Breast epithelium (tissue), 4 donors: ENCODE measurements around the gene EML6. TPM values are rescaled to one million over a fixed set of nuclear protein-coding genes. Genes with fewer than 3 reads are reported as not detected.
A peak's percentile ranks its signal among the peaks of the same experiment; 100 is the strongest.

ENCODE experiments used
- DNase-seq, 2 donors: peaks; one replicate each; pipeline ENCODE4 v3.0.0-alpha.2; 2019; ENCODE audit warnings: low spot score in 2 of 2
- H3K27ac ChIP-seq, 2 donors: fragments of 200-600 bp; sonication (generic) in 1 of 2; one replicate each; pipeline ENCODE4 v1.5.1; 2016 to 2019; ENCODE audit warnings: mild to moderate bottlenecking in 1 of 2
- H3K27me3 ChIP-seq, 2 donors: fragments of 200-600 bp; sonication (generic) in 1 of 2; one replicate each; pipeline versions ENCODE4 v1.5.1 to v1.6.0; 2017 to 2019; ENCODE audit warnings: control low read depth in 1 of 2, mild to moderate bottlenecking in 1 of 2
- H3K36me3 ChIP-seq: fragments of 200-600 bp; one replicate; pipeline ENCODE4 v1.5.1; 2019
- H3K4me1 ChIP-seq, 2 donors: fragments of 200-600 bp; sonication (generic); one replicate each; pipeline ENCODE4 v1.5.1; 2016 to 2019; ENCODE audit warnings: control low read depth in 1 of 2
- H3K4me3 ChIP-seq, 3 donors: fragments of 200-600 bp; sonication (generic); 1 replicate in 2 of 3; 2 replicates in 1 of 3; pipeline ENCODE4 v1.5.1; 2016 to 2019; ENCODE audit warnings: mild to moderate bottlenecking in 3 of 3, moderate library complexity in 2 of 3
- H3K9me3 ChIP-seq, 2 donors: fragments of 200-600 bp; sonication (generic) in 1 of 2; one replicate each; pipeline ENCODE4 v1.5.1; 2016 to 2019; ENCODE audit warnings: control low read depth in 1 of 2
- CTCF ChIP-seq, 3 donors: fragments of 450-650 bp; IDR thresholded peaks; one replicate each; pipeline ENCODE4 v1.5.1; 2016 to 2017; ENCODE audit warnings: antibody characterized with exemption in 3 of 3, mild to moderate bottlenecking in 3 of 3, moderate library complexity in 3 of 3
- POLR2A ChIP-seq: fragments of 450-650 bp; IDR thresholded peaks from one replicate; pipeline ENCODE4 v1.6.1; 2016; ENCODE audit warnings: antibody characterized with exemption, mild to moderate bottlenecking, moderate library complexity
- POLR2AphosphoS5 ChIP-seq, 3 donors: sonication (generic); formaldehyde crosslinking; IDR thresholded peaks; one replicate each; pipeline ENCODE4 v1.6.1; 2017; ENCODE audit warnings: antibody characterized with exemption in 3 of 3
- intact Hi-C: fragments of 100-400 bp; cut with DNase I; formaldehyde crosslinking; loops from one replicate; pipeline ENCODE4 v1.15.1; 2023; ENCODE audit warnings: low total_unique reads
- total RNA-seq, 3 donors: library from RNA; depleted of rRNA; stranded (reverse); fragments of >200 nt; gene quantifications; one replicate each; pipeline ENCODE4 v1.1.0, GENCODE V29; 2016

EML6 gene
- total RNA-seq, 3 donors from 2014 or later, result 1.9 to 5.9 (median 2.3) TPM

- peaks cover 0 to 10% of the 10 kb centered on the region in 2 donors for H3K4me1 ChIP-seq
- no peaks in the 10 kb centered on the region for H3K27me3 ChIP-seq
- no peaks in the 10 kb centered on the region for H3K9me3 ChIP-seq
- TF ChIP-seq POLR2AphosphoS5 (IDR thresholded peaks at IDR 0.05) (no peak), CTCF (IDR thresholded peaks at IDR 0.05) (no peak), POLR2A (no peak)
- no peak for DNase-seq
- H3K36me3 ChIP-seq, result no peaks in the 10 kb centered on the region
- intact Hi-C loops, result no loop called here
- H3K27ac ChIP-seq, result peak overlapping the region; percentile 31 to 50
- H3K4me3 ChIP-seq, result no peak overlapping the region
These were observed 252.4 kb downstream of the EML6 start for GRCh38 chr2:54975598-54976492.

GRCh38 chr2:54977149-54977548, 253.7 kb downstream of the EML6 start:
- TF ChIP-seq POLR2AphosphoS5 (IDR thresholded peaks at IDR 0.05) (no peak), CTCF (IDR thresholded peaks at IDR 0.05) (no peak), POLR2A (no peak)
- H3K4me1 ChIP-seq, result peaks cover 0 to 10% of the 10 kb centered on the region in 2 donors
- H3K4me3 ChIP-seq, result no peak overlapping the region
- H3K9me3 ChIP-seq, result no peaks in the 10 kb centered on the region
- DNase-seq, result no peak
- H3K27ac ChIP-seq, result peak overlapping the region in 1 of 2 donors; percentile 50
- no peaks in the 10 kb centered on the region for H3K27me3 ChIP-seq
- intact Hi-C loops, result no loop called here
- no peaks in the 10 kb centered on the region for H3K36me3 ChIP-seq

- Histone ChIP-seq H3K4me1 (peaks cover 0 to 23% of the 10 kb centered on the region in 2 donors), H3K4me3 (no peak overlapping the region), H3K27me3 (no peaks in the 10 kb centered on the region), H3K9me3 (no peaks in the 10 kb centered on the region), H3K27ac (peak overlapping the region; percentile 32 to 78), H3K36me3 (no peaks in the 10 kb centered on the region)
- intact Hi-C loops, result no loop called here
- DNase-seq, result peak; percentile 65 to 88
- TF ChIP-seq POLR2AphosphoS5 (IDR thresholded peaks at IDR 0.05) (peak in 1 of 3 donors; percentile 25), POLR2A (no peak), CTCF (IDR thresholded peaks at IDR 0.05) (no peak)
These were observed 256.0 kb downstream of the EML6 start for GRCh38 chr2:54979321-54980044.

- no peaks in the 10 kb centered on the region for H3K36me3 ChIP-seq
- H3K9me3 ChIP-seq, result no peaks in the 10 kb centered on the region
- intact Hi-C loops, result no loop called here
- H3K27me3 ChIP-seq, result no peaks in the 10 kb centered on the region
- no peak overlapping the region for H3K4me3 ChIP-seq
- peak overlapping the region in 1 of 2 donors; percentile 78 for H3K27ac ChIP-seq
- peaks cover 0 to 23% of the 10 kb centered on the region in 2 donors for H3K4me1 ChIP-seq
- no peak for TF ChIP-seq POLR2AphosphoS5 (IDR thresholded peaks at IDR 0.05)
- no peak for TF ChIP-seq CTCF (IDR thresholded peaks at IDR 0.05)
- no peak for TF ChIP-seq POLR2A
- no peak for DNase-seq
These were observed 257.9 kb downstream of the EML6 start for GRCh38 chr2:54981385-54981784.
